Epithelial cell of esophagus (primary cell): ENCODE measurements around the gene KLHL42.

Experiments used
- DNase-seq: peaks from one replicate; pipeline ENCODE4 v3.0.0; 2010; ENCODE audit warnings: low read depth
- H3K4me3 ChIP-seq: 2 replicates; pipeline ENCODE4 v1.5.1; 2011; ENCODE audit warnings: mild to moderate bottlenecking, low read length, control low read depth
- CTCF ChIP-seq: IDR thresholded peaks from 2 replicates; pipeline ENCODE4 v1.5.1; 2011; ENCODE audit warnings: low read depth, mild to moderate bottlenecking, low read length, control low read depth, inconsistent platforms; ENCODE audit not compliant: insufficient read depth; ENCODE audit errors: missing control alignments

The KLHL42 gene

DNA sequence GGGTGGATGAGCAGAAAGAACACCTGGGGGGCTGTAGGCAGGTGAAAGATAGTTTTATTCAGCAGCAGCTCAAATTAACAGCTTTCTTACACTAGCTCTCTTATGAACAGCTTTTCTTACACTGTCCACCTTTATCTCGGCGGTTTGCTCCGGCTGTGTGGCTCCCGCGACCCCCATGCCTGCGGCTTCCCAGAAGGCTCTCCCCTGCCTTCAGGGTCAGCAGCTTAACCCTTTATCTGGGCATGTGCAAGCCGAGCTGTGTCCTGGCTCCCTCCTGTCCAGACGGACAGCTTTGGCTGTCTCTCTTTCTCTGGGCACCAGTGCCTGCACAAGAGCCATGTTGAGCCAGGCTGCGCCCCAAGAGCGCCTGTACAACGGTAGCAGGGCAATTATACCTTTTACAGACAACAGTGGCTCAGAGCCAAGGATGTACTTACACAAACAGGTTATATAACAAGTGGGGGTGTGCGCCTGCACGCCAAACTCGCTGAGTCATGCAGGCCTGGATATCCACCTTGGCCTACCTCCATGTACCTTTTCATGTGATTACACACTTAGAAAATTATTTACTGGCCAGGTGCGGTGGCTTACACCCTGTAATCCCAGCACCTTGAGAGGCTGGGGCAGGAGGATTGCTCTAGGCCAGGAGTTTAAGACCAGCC is 28.5 kb upstream of the KLHL42 start:
- H3K4me3 ChIP-seq, result no peak overlapping the region
- peak; percentile 95 for DNase-seq
- TF ChIP-seq CTCF, result no peak

DNA sequence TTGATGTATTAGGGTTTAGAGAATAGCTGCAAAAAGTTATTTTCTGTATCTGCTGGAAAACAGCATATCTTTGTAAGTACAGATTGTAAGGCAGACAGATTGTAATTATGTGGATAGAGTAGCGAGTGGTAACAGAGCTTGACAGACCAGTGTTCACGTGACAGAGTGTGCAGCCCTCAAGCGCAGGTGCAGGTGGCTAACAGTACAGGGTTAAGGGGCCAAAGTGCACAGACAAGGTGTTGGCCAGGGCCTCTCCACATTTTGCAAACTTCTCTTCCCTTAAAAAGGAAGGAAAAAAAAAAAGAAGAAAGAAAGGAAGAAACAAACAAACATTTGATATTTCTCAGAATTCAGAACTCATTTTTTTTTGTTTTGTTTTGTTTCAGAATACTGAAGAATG is 25.2 kb upstream of the KLHL42 start:
- H3K4me3 ChIP-seq, result no peak overlapping the region
- no peak for TF ChIP-seq CTCF
- no peak for DNase-seq

- DNase-seq, result no peak
- TF ChIP-seq CTCF, result no peak
- no peak overlapping the region for H3K4me3 ChIP-seq
Measured at GRCh38 chr12:27756670-27757195, 23.3 kb upstream of the KLHL42 start.

DNA sequence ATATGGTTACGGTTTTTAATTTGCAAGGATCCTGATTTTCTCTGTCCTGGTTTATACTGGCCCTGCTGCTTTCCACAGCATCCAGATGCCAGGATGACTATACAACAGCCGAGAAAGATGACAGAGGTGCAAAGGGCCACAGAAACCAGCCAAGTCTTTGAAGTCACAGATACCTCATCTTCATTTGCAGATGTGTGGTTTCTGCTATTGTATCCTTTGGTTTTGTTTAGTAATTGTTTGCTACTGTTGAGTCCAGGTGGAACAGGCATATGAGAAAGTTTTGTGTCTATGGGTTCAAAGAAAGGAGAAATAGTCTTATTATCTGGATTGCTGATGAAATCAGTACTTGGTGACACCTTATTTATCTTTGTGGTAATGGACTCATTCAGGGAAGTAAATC is 17.3 kb upstream of the KLHL42 start:
- no peak for TF ChIP-seq CTCF
- no peak overlapping the region for H3K4me3 ChIP-seq
- DNase-seq, result no peak

GRCh38 chr12:27766587-27766986 is 13.4 kb upstream of the KLHL42 start:
- no peak overlapping the region for H3K4me3 ChIP-seq
- no peak for DNase-seq
- TF ChIP-seq CTCF, result no peak

DNA sequence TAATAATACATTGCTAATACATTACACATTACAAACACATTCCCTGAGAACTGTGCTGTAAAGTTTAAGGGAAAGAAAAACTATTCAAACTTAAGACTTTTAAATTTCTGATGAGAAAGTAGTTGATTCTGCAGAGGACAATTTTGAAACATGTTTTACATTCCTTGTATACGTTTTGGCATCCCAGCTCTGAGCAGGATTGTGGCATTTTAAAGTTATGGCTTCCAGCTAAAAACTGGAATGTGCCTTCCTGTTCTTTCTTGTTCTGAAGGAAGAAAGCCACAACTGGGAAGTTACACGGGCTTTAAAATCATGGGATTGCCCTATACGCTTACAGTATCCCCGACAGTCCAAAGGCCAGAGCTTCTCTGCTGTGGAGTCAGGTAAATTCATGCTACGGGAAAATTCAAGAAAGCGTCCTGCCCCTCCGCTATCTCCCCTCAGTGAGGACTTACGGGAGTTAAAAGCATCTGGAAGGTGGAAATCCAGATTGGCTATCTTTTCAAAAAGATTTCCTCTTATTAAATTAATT is 10.8 kb upstream of the KLHL42 start:
- H3K4me3 ChIP-seq, result no peak overlapping the region
- DNase-seq, result no peak
- TF ChIP-seq CTCF, result no peak
